Activated CD4-positive, alpha-beta T cell treated with anti-CD3 and anti-CD28 coated beads for 1 hour (primary cell): ENCODE measurements around the gene ZDHHC8.

Source experiments
- DNase-seq: peaks from one replicate; pipeline ENCODE4 v3.0.0-alpha.2; 2020

ZDHHC8 gene

GRCh38 chr22:20181194-20181883, 49.7 kb downstream of the ZDHHC8 start:
- DNase-seq: no peak

GRCh38 chr22:20181884-20182236, 50.3 kb downstream of the ZDHHC8 start:
- no peak for DNase-seq

- DNase-seq: no peak
Observed at GRCh38 chr22:20182365-20182764, 50.8 kb downstream of the ZDHHC8 start.

- DNase-seq: no peak
Observed at GRCh38 chr22:20183101-20183500, 51.5 kb downstream of the ZDHHC8 start.

- no peak for DNase-seq
Observed at GRCh38 chr22:20183823-20184222, 52.2 kb downstream of the ZDHHC8 start.

- DNase-seq: no peak
Observed at GRCh38 chr22:20184501-20185165, 53.0 kb downstream of the ZDHHC8 start.

- DNase-seq: no peak
Observed at GRCh38 chr22:20185750-20186149, 54.1 kb downstream of the ZDHHC8 start.

- no peak for DNase-seq
Observed at GRCh38 chr22:20186183-20186870, 54.7 kb downstream of the ZDHHC8 start.

GRCh38 chr22:20186871-20187546, 55.4 kb downstream of the ZDHHC8 start:
- no peak for DNase-seq

GRCh38 chr22:20187777-20188566, 56.4 kb downstream of the ZDHHC8 start:
- no peak for DNase-seq

GRCh38 chr22:20188567-20188877, 56.9 kb downstream of the ZDHHC8 start:
- no peak for DNase-seq

- no peak for DNase-seq
Observed at GRCh38 chr22:20191000-20191515, 59.5 kb downstream of the ZDHHC8 start.

GRCh38 chr22:20191803-20192202, 60.2 kb downstream of the ZDHHC8 start:
- no peak for DNase-seq

GRCh38 chr22:20192293-20192971, 60.8 kb downstream of the ZDHHC8 start:
- DNase-seq: no peak

- DNase-seq: no peak
Observed at GRCh38 chr22:20192972-20193760, 61.6 kb downstream of the ZDHHC8 start.

GRCh38 chr22:20193761-20194494, 62.3 kb downstream of the ZDHHC8 start:
- DNase-seq: no peak

GRCh38 chr22:20194681-20195593, 63.3 kb downstream of the ZDHHC8 start:
- no peak for DNase-seq

- no peak for DNase-seq
Observed at GRCh38 chr22:20196094-20196842, 64.7 kb downstream of the ZDHHC8 start.
